ENCODE data around the gene TKTL1. TPM values are rescaled to one million over a fixed set of nuclear protein-coding genes. Genes with fewer than 3 reads are reported as not detected.

TKTL1 gene
- not detected in 2 replicates for total RNA-seq

GRCh38 chrX:154295664-154296310, at the start of gene TKTL1:
TKTL1 (plus strand) TSS chrX:154295795; CDS start chrX:154295860, 65 bp downstream.

GRCh38 chrX:154257282-154257681, 38.3 kb upstream of the TKTL1 start, which contains the start of gene OPN1MW3:
OPN1MW3 (plus strand) TSS chrX:154257582; CDS start chrX:154257620, 38 bp downstream.

GRCh38 chrX:154294791-154295574, 612 bp upstream of the TKTL1 start, which contains the start of gene TEX28:
TEX28 (minus strand) TSS chrX:154295124; CDS start chrX:154292117, 3,007 bp downstream.

DNA sequence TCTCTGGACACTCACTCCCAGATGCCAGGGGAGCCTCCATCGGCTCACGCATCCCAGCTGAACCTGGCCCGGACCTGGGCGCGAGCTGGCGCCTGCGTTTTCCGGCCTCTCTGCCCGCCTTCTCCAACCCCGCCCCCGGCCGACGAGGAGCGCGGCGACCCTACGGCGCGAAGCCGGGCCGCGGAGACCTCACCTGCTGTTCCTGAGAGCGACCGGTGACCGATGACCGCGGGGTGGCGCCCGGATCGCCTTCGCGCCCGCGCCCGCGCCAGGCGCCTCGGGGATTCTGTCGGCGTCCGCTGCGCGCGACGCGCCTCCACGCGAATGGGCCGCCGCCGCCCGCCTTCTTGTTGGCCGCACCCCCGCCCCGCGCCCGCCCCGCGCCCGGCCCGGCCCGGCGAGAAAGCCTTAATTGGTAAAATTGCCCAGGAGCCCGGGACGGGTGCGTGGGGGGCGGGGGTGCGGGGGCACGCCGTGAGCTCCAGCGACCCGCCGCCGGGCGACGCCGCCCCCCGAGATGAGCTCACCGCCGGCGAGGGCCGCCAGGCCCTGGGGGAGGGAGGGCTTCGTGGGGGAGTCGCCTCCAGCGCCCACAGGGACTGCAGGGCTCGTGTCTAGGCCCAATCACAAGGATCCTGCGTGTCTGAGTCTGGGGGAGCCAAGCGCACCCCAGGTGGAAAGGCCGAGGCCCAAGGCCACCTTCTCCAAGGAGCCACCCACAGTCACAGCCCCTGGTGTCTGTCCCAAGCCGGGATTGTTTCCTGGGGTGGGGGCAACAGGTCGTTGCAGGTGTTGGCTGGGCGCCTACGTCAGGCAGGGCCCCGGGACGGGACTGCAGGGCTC, 78.9 kb downstream of the TKTL1 start, which contains the start of gene FLNA:
TSS of gene FLNA (minus strand) at position 322 of the 843 bp plus-strand sequence. CDS start 3,389 bp downstream, outside the sequence.

DNA sequence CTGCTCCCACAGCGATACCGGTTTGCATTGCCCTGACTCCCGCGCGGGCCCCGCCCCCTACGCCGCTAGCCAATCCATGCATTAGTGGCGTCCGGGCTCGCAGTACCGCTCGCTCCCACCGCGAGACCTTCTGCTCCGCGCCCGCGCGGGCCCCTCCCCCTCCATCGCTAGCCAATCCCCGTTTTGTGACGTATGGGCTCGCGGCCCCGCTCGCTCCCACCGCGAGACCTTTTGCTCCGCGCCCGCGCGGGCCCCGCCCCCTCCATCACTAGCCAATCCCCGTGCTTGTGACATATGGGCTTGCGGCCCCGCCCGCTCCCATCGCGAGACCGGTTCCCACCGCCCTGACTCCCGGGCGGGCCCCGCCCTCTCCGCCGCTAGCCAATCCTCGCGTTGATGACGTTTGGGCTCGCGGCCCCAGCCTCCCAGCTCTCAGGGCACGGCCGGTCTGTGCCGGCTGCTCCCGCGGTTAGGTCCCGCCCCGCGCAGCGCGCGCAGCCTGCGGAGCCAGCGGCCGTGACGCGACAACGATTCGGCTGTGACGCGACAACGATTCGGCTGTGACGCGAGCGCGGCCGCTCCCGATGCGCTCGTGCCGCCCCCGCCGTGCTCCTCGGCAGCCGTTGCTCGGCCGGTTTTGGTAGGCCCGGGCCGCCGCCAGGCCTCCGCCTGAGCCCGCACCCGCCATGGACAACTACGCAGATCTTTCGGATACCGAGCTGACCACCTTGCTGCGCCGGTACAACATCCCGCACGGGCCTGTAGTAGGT, 83.4 kb downstream of the TKTL1 start, which contains the start of gene EMD:
TSS of gene EMD (plus strand) at position 497 of the 770 bp plus-strand sequence. CDS start at position 687, 190 bp downstream.

Other genes with a start within 250 kb of the TKTL1 start
- gene MECP2, start 198.1 kb upstream of the TKTL1 start, total RNA-seq = 40.7 TPM in 2 replicates
- not detected in 2 replicates for gene OPN1LW, start 151.6 kb upstream of the TKTL1 start, total RNA-seq
- not detected in 2 replicates for gene OPN1MW, start 113.2 kb upstream of the TKTL1 start, total RNA-seq
- not detected in 2 replicates for gene OPN1MW2, start 76.0 kb upstream of the TKTL1 start, total RNA-seq
- gene OPN1MW3, start 38.2 kb upstream of the TKTL1 start, total RNA-seq = not detected in 2 replicates
- not detected in 2 replicates for gene TEX28, start 671 bp upstream of the TKTL1 start, total RNA-seq
- gene FLNA, start 78.8 kb downstream of the TKTL1 start, total RNA-seq = 4,119 and 4,322 TPM in 2 replicates
- 29.2 and 39.7 TPM in 2 replicates for gene EMD, start 83.5 kb downstream of the TKTL1 start, total RNA-seq
- gene RPL10, start 102.6 kb downstream of the TKTL1 start, total RNA-seq = 1,504 and 2,235 TPM in 2 replicates
- gene DNASE1L1, start 113.5 kb downstream of the TKTL1 start, total RNA-seq = 54.7 and 73.2 TPM in 2 replicates
- 19.9 and 22.6 TPM in 2 replicates for gene TAFAZZIN, start 115.7 kb downstream of the TKTL1 start, total RNA-seq
- 52.0 and 53.1 TPM in 2 replicates for gene ATP6AP1, start 132.9 kb downstream of the TKTL1 start, total RNA-seq
- gene GDI1, start 141.4 kb downstream of the TKTL1 start, total RNA-seq = 117 and 119 TPM in 2 replicates
- gene FAM50A, start 148.3 kb downstream of the TKTL1 start, total RNA-seq = 37.2 and 47.6 TPM in 2 replicates
- 23.8 and 35.0 TPM in 2 replicates for gene PLXNA3, start 162.5 kb downstream of the TKTL1 start, total RNA-seq
- 13.3 and 19.4 TPM in 2 replicates for gene LAGE3, start 183.5 kb downstream of the TKTL1 start, total RNA-seq
- gene UBL4A, start 190.8 kb downstream of the TKTL1 start, total RNA-seq = 39.1 and 43.0 TPM in 2 replicates
- gene SLC10A3, start 194.8 kb downstream of the TKTL1 start, total RNA-seq = 31.8 and 35.3 TPM in 2 replicates
- gene FAM3A, start 220.4 kb downstream of the TKTL1 start, total RNA-seq = 25.4 and 28.1 TPM in 2 replicates

Data from hair follicle dermal papilla cell (primary cell).